ENCODE results near the gene MRTFA.

- TF ChIP-seq POLR2A (IDR thresholded peaks at IDR 0.05) (no peak), CTCF (IDR thresholded peaks at IDR 0.05 in 8 of 11, conservative IDR thresholded peaks at IDR 0.05 in 3 of 11) (no peak), POLR2AphosphoS5 (IDR thresholded peaks at IDR 0.05) (no peak)
Observed at GRCh38 chr22:40621309-40622151, 15.0 kb downstream of the MRTFA start.
